Activated T-cell treated with anti-CD3 and anti-CD28 coated beads, Interleukin-2, amount 50 U/mL, for 4 hours (primary cell): ENCODE results near the gene DBNDD2. TPM values are rescaled to one million over a fixed set of nuclear protein-coding genes. Genes with fewer than 3 reads are reported as not detected.
A peak's percentile ranks its signal among the peaks of the same experiment; 100 is the strongest.

ENCODE experiments used
- ATAC-seq, 2 donors: fragments of 200-7000 bp; cut with Tn5 transposase; one replicate each; pipeline ENCODE4 v1.10.0; 2021
- DNase-seq: peaks from one replicate; pipeline ENCODE4 v3.0.0-alpha.2; 2020
- H3K27me3 Mint-ChIP-seq: one replicate; pipeline ENCODE4 v1.8.0; 2021; ENCODE audit warnings: low read depth, mixed read lengths
- H3K36me3 Mint-ChIP-seq: one replicate; pipeline ENCODE4 v1.8.0; 2022; ENCODE audit warnings: mixed read lengths; ENCODE audit not compliant: insufficient read depth
- H3K4me1 Mint-ChIP-seq: one replicate; pipeline ENCODE4 v1.8.0; 2021; ENCODE audit warnings: low read depth, mixed read lengths
- H3K4me3 Mint-ChIP-seq: one replicate; pipeline ENCODE4 v1.8.0; 2021; ENCODE audit warnings: mild to moderate bottlenecking, moderate library complexity, mixed read lengths
- H3K9me3 Mint-ChIP-seq: one replicate; pipeline ENCODE4 v1.8.0; 2021; ENCODE audit warnings: mixed read lengths
- total RNA-seq, 3 donors: library from RNA; stranded (reverse); gene quantifications; one replicate each; pipeline ENCODE4 v1.2.1, GENCODE V29; 2021

DBNDD2 gene
- 10 to 100 TPM in 2 of 3 donors, 1 to 10 TPM in 1; 9.7 to 13.3 (median 12.5) TPM for total RNA-seq

DNA sequence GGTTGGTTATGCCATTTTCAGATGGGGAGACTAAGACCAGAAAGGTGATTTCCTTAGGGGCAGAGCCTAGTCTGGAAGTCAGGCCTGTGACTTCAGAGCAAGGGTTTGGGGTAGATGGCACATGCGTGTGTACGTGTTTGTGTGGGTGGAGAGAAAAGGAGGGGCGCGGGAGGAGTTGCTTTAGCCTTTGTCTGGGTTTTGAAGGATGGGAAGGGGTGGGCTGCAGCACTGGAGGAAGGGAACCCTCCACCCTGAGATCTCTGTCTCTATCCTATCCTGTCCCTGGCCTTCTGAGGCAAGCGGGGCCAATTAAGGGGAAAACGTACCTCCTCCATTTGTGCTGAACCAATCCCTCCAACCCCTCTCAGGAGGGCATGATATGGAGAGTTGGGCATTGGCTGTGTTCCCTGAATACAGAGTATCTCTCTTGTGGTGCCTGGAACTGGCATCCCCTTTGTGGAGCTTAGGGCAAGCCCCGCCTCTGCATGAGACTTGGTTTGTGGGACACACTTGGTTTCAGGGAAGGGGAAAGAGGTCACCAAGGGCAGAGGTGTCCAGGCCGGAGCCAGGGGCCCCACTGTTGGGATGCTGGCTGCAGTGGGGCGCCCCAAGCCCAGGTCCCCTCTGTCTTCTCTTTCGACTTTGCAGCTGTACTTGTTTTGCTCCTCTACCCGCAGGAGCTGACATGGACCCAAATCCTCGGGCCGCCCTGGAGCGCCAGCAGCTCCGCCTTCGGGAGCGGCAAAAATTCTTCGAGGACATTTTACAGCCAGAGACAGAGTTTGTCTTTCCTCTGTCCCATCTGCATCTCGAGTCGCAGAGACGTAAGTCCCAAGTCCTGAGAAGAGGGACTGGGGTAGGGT, at the start of gene DBNDD2:
Gene DBNDD2 (plus strand): TSS at position 507 of the 863 bp plus-strand sequence. CDS start 179 bp downstream, at position 686.
- peaks cover 20% of the 10 kb centered on the region for H3K4me1 Mint-ChIP-seq
- no peaks in the 10 kb centered on the region for H3K27me3 Mint-ChIP-seq
- H3K36me3 Mint-ChIP-seq = peaks cover 14% of the 10 kb centered on the region
- peak; percentile 37 for DNase-seq
- peak in 1 of 2 donors; percentile 19 for ATAC-seq
- peak within 1 kb of the TSS; percentile 79 for H3K4me3 Mint-ChIP-seq
- no peaks in the 10 kb centered on the region for H3K9me3 Mint-ChIP-seq

DNA sequence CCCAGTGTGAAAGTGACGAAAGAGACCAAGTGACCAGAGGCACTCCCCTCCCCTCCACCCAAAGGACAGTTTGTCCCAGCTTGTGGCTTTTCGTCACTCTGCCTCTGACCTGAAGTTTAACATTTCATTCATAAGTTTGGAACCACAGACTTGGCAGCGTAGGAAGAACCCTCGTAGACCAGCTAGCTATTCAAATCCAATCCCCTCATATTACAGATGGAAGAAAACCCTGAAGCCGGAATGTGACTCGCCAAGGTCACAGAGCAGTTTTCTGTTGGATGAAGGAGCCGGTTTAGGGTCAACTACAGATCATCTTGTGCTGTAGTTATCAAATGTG, 49.1 kb upstream of the DBNDD2 start:
- H3K4me3 Mint-ChIP-seq = no peak overlapping the region
- H3K9me3 Mint-ChIP-seq = no peaks in the 10 kb centered on the region
- peaks cover 3% of the 10 kb centered on the region for H3K36me3 Mint-ChIP-seq
- no peak for ATAC-seq
- no peaks in the 10 kb centered on the region for H3K27me3 Mint-ChIP-seq
- H3K4me1 Mint-ChIP-seq = peaks cover 43% of the 10 kb centered on the region
- DNase-seq = no peak

DNA sequence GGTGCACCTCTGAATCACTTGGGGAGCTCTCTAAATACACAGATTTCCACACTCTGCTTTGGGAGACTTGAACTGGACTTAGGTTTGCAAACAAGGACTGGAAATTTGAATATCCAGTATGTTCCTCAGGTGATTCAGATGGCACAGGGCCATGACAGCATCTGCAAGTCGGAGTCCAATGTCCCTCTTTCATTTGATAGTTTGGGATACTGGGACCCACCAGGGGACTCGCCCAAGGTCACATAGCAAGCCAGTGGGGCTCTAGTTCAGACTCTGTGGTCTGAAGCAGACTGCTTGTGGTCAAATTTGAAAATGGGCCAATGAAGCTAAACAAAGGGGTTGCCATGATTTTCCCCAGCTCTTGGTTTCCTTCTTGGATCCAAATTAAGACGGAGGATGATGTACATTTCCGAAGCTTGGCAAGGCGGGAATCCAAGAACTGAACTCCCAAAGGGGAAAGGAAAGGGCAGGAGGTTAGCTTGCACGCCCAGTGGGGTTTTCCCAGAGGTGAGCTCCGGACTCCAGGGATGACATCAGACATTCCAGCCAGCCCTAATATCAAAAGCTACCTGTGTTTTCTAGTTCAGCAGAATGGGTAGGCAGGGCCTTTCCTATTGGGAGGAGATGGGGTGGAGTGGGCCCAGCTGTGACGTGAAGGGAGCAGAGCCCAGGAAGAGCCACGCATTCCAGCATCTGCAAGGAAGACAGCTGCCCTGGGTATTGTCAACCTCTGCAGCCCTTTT, 48.5 kb upstream of the DBNDD2 start:
- Mint-ChIP-seq H3K4me3 (no peak overlapping the region), H3K9me3 (no peaks in the 10 kb centered on the region), H3K4me1 (peaks cover 40% of the 10 kb centered on the region), H3K27me3 (no peaks in the 10 kb centered on the region), H3K36me3 (peaks cover 3% of the 10 kb centered on the region)
- ATAC-seq (no peak), DNase-seq (no peak)

- DNase-seq (no peak), ATAC-seq (no peak)
- no peak overlapping the region for H3K4me3 Mint-ChIP-seq
- no peaks in the 10 kb centered on the region for H3K9me3 Mint-ChIP-seq
- peaks cover 12% of the 10 kb centered on the region for H3K36me3 Mint-ChIP-seq
- H3K27me3 Mint-ChIP-seq = no peaks in the 10 kb centered on the region
- peaks cover 40% of the 10 kb centered on the region for H3K4me1 Mint-ChIP-seq
Measured at GRCh38 chr20:45361793-45362192, 46.3 kb upstream of the DBNDD2 start.

GRCh38 chr20:45362804-45363610, 45.1 kb upstream of the DBNDD2 start, which contains the start of gene SYS1:
Gene SYS1, plus strand, starts transcription at chr20:45363156. Its CDS starts 376 bp downstream, at chr20:45363532.
- ATAC-seq = peak; percentile 85 to 89
- Mint-ChIP-seq H3K4me3 (peak within 1 kb of the TSS; percentile 94), H3K4me1 (peaks cover 46% of the 10 kb centered on the region), H3K9me3 (no peaks in the 10 kb centered on the region), H3K27me3 (no peaks in the 10 kb centered on the region), H3K36me3 (peaks cover 19% of the 10 kb centered on the region)
- peak; percentile 98 for DNase-seq

- ATAC-seq = no peak
- peaks cover 25% of the 10 kb centered on the region for H3K36me3 Mint-ChIP-seq
- H3K4me1 Mint-ChIP-seq = peaks cover 52% of the 10 kb centered on the region
- DNase-seq = no peak
- H3K9me3 Mint-ChIP-seq = no peaks in the 10 kb centered on the region
- no peaks in the 10 kb centered on the region for H3K27me3 Mint-ChIP-seq
- peak overlapping the region; percentile 94 for H3K4me3 Mint-ChIP-seq
Measured at GRCh38 chr20:45363611-45364492, 44.2 kb upstream of the DBNDD2 start.

- no peak overlapping the region for H3K4me3 Mint-ChIP-seq
- DNase-seq (no peak), ATAC-seq (no peak)
- H3K36me3 Mint-ChIP-seq = peaks cover 28% of the 10 kb centered on the region
- no peaks in the 10 kb centered on the region for H3K9me3 Mint-ChIP-seq
- H3K27me3 Mint-ChIP-seq = no peaks in the 10 kb centered on the region
- H3K4me1 Mint-ChIP-seq = peaks cover 57% of the 10 kb centered on the region
Measured at GRCh38 chr20:45365444-45365970, 42.6 kb upstream of the DBNDD2 start.

- peaks cover 57% of the 10 kb centered on the region for H3K4me1 Mint-ChIP-seq
- H3K27me3 Mint-ChIP-seq = no peaks in the 10 kb centered on the region
- ATAC-seq (no peak), DNase-seq (no peak)
- H3K9me3 Mint-ChIP-seq = no peaks in the 10 kb centered on the region
- no peak overlapping the region for H3K4me3 Mint-ChIP-seq
- H3K36me3 Mint-ChIP-seq = peaks cover 28% of the 10 kb centered on the region
Measured at GRCh38 chr20:45366192-45366591, 41.9 kb upstream of the DBNDD2 start.

- Mint-ChIP-seq H3K4me1 (peaks cover 59% of the 10 kb centered on the region), H3K36me3 (peaks cover 28% of the 10 kb centered on the region), H3K4me3 (no peak overlapping the region), H3K27me3 (no peaks in the 10 kb centered on the region), H3K9me3 (no peaks in the 10 kb centered on the region)
- no peak for ATAC-seq
- DNase-seq = no peak
Measured at GRCh38 chr20:45366631-45367030, 41.5 kb upstream of the DBNDD2 start.

- ATAC-seq = no peak
Measured at GRCh38 chr20:45367126-45367525, 41.0 kb upstream of the DBNDD2 start.

GRCh38 chr20:45368221-45368980, 39.7 kb upstream of the DBNDD2 start:
- peak overlapping the region; percentile 40 for H3K4me3 Mint-ChIP-seq
- H3K27me3 Mint-ChIP-seq = no peaks in the 10 kb centered on the region
- H3K9me3 Mint-ChIP-seq = no peaks in the 10 kb centered on the region
- no peak for DNase-seq
- peak; percentile 33 to 38 for ATAC-seq
- H3K4me1 Mint-ChIP-seq = peaks cover 64% of the 10 kb centered on the region
- peaks cover 28% of the 10 kb centered on the region for H3K36me3 Mint-ChIP-seq

More at GRCh38 chr20:45367126-45367525, 41.0 kb upstream of the DBNDD2 start:
- H3K4me1 Mint-ChIP-seq = peaks cover 61% of the 10 kb centered on the region
- no peaks in the 10 kb centered on the region for H3K9me3 Mint-ChIP-seq
- no peak for DNase-seq
- H3K4me3 Mint-ChIP-seq = no peak overlapping the region
- peaks cover 28% of the 10 kb centered on the region for H3K36me3 Mint-ChIP-seq
- H3K27me3 Mint-ChIP-seq = no peaks in the 10 kb centered on the region

DNA sequence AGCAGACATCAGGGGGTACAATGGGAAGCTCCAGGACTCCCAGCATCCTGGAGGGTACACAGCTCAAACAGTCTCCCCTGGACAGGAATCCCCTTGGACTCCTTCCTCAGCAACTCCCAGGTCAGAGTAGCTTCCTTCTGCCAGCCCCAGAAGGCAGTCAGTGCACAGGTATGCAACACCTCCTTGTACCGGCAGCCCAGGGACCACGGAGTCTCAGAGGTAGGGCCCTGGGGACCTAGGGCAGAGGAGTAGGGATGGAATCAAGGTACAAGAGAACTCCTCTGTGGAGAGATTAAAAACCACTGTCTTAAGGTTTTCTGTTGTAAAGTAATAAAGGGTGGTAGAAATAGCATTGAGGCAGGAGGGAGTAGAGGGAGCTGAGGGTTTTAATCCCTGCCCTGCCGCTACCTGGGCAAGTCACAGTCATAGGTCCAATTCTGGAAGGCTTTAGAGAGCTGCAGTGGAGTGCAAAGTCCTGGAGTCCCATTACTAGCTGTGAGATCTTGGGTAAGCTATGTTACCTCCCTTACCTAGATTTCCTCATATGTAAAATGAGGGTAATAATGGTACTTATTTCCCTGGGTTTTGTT, 37.4 kb upstream of the DBNDD2 start:
- Mint-ChIP-seq H3K9me3 (no peaks in the 10 kb centered on the region), H3K27me3 (no peaks in the 10 kb centered on the region), H3K4me3 (no peak overlapping the region), H3K4me1 (peaks cover 57% of the 10 kb centered on the region), H3K36me3 (peaks cover 22% of the 10 kb centered on the region)
- DNase-seq = no peak
- ATAC-seq = no peak
